ENCODE results near the gene LRRC59. TPM values are rescaled to one million over a fixed set of nuclear protein-coding genes. Genes with fewer than 3 reads are reported as not detected.

Gene LRRC59
- total RNA-seq, 4 donors from 2014 or later, result 45.0 to 96.9 (median 64.4) TPM

GRCh38 chr17:50443505-50443974 is 46.2 kb upstream of the LRRC59 start:
- TF ChIP-seq POLR2AphosphoS5 (IDR thresholded peaks at IDR 0.05), result no peak
- TF ChIP-seq POLR2A (IDR thresholded peaks at IDR 0.05), result no peak
- TF ChIP-seq EP300 (IDR thresholded peaks at IDR 0.05; ENCODE audit: low read depth), result no peak
- TF ChIP-seq CTCF (IDR thresholded peaks at IDR 0.05), result no peak
- peak overlapping the region in 3 of 4 donors; percentile 19 to 55 (median 45) for H3K27ac ChIP-seq
- no peaks in the 10 kb centered on the region for H3K36me3 ChIP-seq
- no peaks in the 10 kb centered on the region for H3K27me3 ChIP-seq
- in situ Hi-C loops (cut with MboI; ENCODE audit: low pct_ligation_motif_present in 1 of 4, low pct_unique_long_range_greater_than_20kb in 1 of 4, low sequenced_read_pairs in 3 of 4), result no loop called here
- no peak overlapping the region for H3K4me3 ChIP-seq
- intact Hi-C loops (cut with DNase I; ENCODE audit: low total_unique reads), result no loop called here
- peak; percentile 57 for DNase-seq
- no peaks in the 10 kb centered on the region for H3K9me3 ChIP-seq
- WGBS, 2 donors (ENCODE audit: low coverage in 1 of 2), result 35% methylated on average over 3 of the region's 3 CpGs
- H3K4me1 ChIP-seq, result peaks cover 15 to 66% (median 45%) of the 10 kb centered on the region in 4 donors

- 53 to 81% methylated on average over 2 to 10 of the region's 10 CpGs for WGBS, 2 donors (ENCODE audit: low coverage in 1 of 2)
- Histone ChIP-seq H3K36me3 (no peaks in the 10 kb centered on the region), H3K4me3 (no peak overlapping the region), H3K27me3 (no peaks in the 10 kb centered on the region), H3K9me3 (no peaks in the 10 kb centered on the region), H3K4me1 (peaks cover 14 to 45% (median 31%) of the 10 kb centered on the region in 4 donors), H3K27ac (peak overlapping the region; percentile 71 to 77 (median 75))
- in situ Hi-C loops (cut with MboI; ENCODE audit: low pct_ligation_motif_present in 1 of 4, low pct_unique_long_range_greater_than_20kb in 1 of 4, low sequenced_read_pairs in 3 of 4), result no loop called here
- TF ChIP-seq POLR2AphosphoS5 (IDR thresholded peaks at IDR 0.05) (no peak), EP300 (IDR thresholded peaks at IDR 0.05; ENCODE audit: low read depth) (no peak), POLR2A (IDR thresholded peaks at IDR 0.05) (no peak), CTCF (IDR thresholded peaks at IDR 0.05) (no peak)
- no peak for DNase-seq
- intact Hi-C loops (cut with DNase I; ENCODE audit: low total_unique reads), result no loop called here
Observed at GRCh38 chr17:50440838-50441829, 43.8 kb upstream of the LRRC59 start.

- 46% methylated on average over 4 of the region's 4 CpGs; no CpG with 5 or more reads in 1 of the 2 donors for WGBS, 2 donors (ENCODE audit: low coverage in 1 of 2)
- Histone ChIP-seq H3K36me3 (no peaks in the 10 kb centered on the region), H3K27ac (peak overlapping the region; percentile 71 to 77 (median 75)), H3K4me3 (no peak overlapping the region), H3K4me1 (peaks cover 14 to 39% (median 27%) of the 10 kb centered on the region in 4 donors), H3K27me3 (no peaks in the 10 kb centered on the region), H3K9me3 (no peaks in the 10 kb centered on the region)
- peak; percentile 65 for DNase-seq
- in situ Hi-C loops (cut with MboI; ENCODE audit: low pct_ligation_motif_present in 1 of 4, low pct_unique_long_range_greater_than_20kb in 1 of 4, low sequenced_read_pairs in 3 of 4), result no loop called here
- TF ChIP-seq POLR2AphosphoS5 (IDR thresholded peaks at IDR 0.05) (peak in 1 of 3 donors; percentile 35), POLR2A (IDR thresholded peaks at IDR 0.05) (no peak)
- intact Hi-C loops (cut with DNase I; ENCODE audit: low total_unique reads), result no loop called here
Observed at GRCh38 chr17:50440172-50440837, 43.0 kb upstream of the LRRC59 start.

- 71 to 88% methylated on average over 3 to 4 of the region's 4 CpGs for WGBS, 2 donors (ENCODE audit: low coverage in 1 of 2)
- in situ Hi-C loops (cut with MboI; ENCODE audit: low pct_ligation_motif_present in 1 of 4, low pct_unique_long_range_greater_than_20kb in 1 of 4, low sequenced_read_pairs in 3 of 4), result no loop called here
- intact Hi-C loops (cut with DNase I; ENCODE audit: low total_unique reads), result no loop called here
- Histone ChIP-seq H3K27me3 (no peaks in the 10 kb centered on the region), H3K27ac (no peak overlapping the region), H3K36me3 (no peaks in the 10 kb centered on the region), H3K9me3 (no peaks in the 10 kb centered on the region), H3K4me1 (peaks cover 14 to 39% (median 25%) of the 10 kb centered on the region in 4 donors), H3K4me3 (no peak overlapping the region)
- no peak for DNase-seq
- TF ChIP-seq CTCF (IDR thresholded peaks at IDR 0.05) (no peak), EP300 (IDR thresholded peaks at IDR 0.05; ENCODE audit: low read depth) (no peak), POLR2AphosphoS5 (IDR thresholded peaks at IDR 0.05) (no peak), POLR2A (IDR thresholded peaks at IDR 0.05) (no peak)
Observed at GRCh38 chr17:50439008-50439407, 41.7 kb upstream of the LRRC59 start.

Data from transverse colon (tissue), 4 donors.